Limb (tissue), 2 donors: Measurements from ENCODE around the gene STARD10.

Experiments
- DNase-seq, 2 donors: peaks; one replicate each; pipeline ENCODE4 v3.0.0-alpha.2; 2016; ENCODE audit errors: extremely low spot score in 2 of 2

The STARD10 gene

DNA sequence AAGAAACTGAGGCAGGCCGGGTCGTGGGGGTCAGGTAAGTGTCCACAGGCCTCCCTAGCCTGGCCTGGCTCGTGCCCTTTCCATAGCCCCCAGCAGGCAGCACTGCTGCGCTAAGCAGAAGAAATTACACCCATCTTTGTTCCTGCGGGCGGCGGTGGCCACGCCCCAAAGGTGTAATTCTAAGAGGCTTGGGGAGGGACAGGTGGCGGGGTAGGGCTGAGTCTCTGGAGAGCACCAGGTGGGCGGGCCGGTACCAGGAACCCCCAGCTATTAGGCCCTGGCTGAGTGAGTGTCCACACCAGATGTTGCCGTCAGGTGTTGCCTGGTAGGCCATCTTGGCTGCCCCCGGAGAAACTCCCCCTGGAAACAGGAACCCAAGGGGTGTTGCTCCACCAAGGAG, 29.3 kb downstream of the STARD10 start:
- DNase-seq = no peak

DNA sequence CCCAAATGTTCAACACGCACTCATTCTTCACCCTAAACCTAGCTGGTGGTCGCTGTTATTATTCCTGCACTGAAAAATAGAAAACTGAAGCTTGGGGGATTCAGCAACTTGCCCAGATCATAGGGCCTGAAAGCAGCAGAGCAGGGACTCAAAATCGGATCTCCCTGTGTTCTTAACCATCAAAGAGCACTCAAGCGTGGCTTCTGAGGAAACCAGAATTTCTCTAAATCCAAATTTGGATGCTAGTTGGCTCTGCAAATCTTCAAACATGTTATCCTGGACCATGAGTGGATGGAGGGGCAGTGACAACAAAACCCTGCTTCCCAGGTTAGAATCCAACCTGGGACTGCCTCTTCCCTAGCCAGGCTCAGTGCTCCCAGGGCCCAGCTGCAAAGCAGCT, 30.0 kb downstream of the STARD10 start:
- DNase-seq = no peak

DNA sequence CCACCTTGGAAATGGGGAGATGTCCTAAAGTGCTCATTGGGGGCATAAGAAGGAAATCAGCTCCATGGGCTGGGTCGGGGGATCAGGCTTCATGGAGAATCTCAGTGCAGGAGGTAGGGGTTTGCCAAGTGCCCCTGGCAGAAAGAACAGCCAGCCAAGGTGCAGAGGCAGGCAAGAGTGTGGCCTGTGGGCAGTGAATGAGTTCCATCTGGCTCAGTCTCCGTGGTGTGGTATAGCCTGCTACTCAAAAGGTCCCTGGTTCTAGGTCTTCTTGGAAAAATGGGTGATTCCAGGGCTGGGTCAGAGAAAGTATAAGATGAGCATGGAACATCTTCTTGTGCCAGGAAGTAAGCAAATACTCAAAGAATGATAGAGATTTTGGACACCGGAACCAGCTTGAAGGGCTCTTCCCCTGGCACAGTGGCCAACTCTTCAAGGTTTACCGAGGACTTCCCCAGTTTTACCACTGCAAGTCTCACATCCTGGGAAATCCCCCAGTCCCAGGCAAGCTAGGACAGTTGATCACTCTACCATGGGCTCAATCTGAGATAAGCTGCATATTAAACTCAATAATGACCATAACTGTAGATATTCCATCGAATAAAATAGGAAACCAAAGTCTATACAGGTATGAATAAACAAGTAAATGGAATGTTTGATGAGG, 31.1 kb downstream of the STARD10 start:
- no peak for DNase-seq

DNA sequence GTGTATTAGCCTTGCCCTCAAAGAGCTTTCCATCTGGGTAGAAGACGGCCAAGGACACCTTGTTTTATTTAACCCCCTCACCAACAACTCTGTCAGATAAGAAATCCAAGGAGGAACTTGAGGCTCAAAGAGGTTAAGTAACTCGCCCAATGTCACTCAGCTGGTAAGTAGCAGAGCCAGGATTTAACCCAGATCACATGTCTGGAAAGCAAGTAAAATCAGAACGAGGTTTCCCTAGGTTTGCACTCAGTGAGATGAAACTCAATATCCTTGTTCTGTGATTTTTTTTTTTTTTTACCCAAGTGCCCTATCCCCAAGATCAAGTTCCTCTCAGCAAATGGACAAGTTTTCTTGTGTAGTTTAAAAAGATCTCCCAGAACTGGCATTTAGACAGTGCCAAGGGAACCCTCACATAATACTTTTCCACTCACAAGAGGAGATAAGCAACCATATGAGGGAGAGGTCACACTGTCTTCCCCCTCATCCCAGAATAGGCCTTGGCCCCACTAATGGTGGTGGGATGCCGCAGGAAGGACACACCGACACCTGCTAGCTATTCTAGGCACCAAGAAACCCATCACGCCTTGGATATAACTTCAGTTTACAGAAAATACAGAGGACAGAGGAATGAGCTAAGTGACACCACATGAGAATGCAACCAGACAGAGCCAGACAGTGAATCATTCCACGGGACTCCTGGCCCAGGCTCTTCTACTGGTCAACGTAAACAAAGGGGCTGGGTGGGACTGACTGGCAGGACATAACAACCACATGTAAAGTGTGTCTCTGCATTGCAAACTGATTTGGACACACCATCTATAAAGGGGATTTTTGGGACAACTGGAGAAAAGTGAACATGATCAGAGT, 33.1 kb downstream of the STARD10 start:
- DNase-seq = no peak

DNA sequence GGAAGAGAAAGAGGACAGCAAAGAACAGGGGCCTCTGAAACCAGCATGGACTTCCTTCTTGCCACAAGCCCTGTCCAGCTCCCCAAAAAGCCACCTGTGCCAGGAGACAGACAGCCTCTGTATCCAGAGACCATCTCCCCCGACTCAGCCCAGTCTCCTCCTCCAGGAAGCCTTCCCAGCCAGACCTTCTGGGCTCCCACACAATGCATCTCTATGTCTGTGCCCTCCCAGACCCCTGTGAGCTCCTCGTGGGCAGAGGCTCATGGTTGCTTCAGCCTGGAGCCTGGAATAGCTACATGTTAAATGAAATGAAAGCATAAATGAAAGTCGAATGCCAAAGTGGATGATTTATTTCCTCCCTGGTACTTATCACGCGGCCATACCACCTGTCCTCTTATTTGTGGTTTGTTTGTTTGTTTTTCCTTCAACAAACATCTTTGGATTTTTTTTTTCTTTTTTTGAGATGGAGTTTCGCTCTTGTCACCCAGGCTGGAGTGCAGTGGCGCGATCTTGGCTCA, 34.3 kb downstream of the STARD10 start:
- no peak for DNase-seq

DNA sequence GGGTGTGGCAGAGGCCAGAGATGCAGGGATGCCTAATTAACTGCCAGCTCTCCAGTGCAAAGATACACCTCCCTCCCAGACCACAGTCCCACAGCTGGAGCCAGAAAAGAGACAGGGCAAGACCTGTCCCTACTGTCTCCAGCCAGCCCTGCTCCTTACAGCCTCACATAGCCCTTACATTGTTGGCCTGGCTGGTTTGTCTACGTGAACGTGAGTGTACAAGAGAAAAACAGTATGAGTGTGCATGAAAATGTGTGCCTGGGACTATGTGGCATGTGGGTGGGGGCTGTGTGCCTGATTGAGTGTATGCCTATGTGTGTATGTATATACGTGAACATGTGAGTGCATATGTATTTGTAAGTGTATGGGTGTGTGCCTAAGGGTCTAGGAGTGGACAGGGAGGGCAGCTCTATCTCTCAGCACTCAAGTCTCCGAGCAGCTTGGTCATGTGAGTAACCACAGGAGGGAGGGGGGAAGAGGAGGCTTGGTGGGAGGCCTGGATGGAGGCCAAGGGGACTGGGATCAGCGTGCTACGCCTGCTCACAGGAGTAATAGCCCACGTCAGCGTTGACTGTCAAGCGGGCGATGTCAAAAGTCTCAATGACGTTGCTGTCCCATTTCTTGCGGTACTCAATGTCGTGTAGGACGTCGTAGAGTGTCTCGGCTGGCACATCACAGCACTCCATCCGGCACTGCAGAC, 35.0 kb downstream of the STARD10 start:
- DNase-seq = peak; percentile 18 to 79

DNA sequence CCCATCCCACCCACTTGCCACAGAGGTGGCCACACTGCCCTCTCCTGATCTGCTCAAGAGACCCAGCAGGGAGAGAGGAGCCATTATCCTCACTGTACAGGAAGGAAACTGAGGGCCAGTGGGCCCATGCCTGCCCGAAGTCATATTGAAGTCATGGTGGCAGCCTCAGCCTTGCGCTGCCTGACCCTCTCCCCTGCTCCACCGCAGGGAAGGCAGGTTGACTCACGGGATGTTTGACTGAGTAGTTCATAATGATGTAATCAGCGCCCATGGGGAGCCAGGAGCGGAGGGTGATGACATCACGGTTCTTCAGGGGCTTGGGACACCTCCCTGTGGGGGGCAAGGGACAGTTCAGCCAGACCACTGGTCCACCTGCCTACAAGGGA, 35.5 kb downstream of the STARD10 start:
- DNase-seq = no peak

DNA sequence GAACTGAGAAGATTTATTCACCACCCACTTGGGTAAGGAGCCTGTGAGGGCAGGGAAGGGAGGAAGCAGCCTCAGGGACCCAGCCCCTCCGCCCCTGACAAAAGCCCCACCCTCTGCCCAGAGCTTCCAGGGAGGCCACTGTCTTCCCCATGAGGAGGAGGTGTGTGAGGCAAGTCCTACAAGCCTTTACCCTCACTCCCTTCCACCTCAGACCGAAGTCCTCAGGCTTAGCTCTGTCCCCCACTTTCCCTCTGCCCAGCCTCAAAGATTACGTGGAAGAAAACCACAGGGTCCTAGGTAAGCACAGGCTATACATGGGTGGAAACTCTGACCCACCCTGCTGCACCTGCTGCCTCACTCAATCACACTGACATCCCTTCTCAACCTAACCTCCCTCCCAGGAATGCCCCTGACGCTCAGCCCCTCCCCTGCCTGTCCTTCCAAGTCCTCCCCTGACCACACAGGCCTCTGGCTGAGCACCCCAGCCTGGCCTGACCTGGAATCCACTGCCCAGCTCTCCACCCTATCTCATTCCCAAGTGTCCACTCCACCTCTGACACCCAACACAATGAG, 38.0 kb downstream of the STARD10 start:
- DNase-seq = no peak

DNA sequence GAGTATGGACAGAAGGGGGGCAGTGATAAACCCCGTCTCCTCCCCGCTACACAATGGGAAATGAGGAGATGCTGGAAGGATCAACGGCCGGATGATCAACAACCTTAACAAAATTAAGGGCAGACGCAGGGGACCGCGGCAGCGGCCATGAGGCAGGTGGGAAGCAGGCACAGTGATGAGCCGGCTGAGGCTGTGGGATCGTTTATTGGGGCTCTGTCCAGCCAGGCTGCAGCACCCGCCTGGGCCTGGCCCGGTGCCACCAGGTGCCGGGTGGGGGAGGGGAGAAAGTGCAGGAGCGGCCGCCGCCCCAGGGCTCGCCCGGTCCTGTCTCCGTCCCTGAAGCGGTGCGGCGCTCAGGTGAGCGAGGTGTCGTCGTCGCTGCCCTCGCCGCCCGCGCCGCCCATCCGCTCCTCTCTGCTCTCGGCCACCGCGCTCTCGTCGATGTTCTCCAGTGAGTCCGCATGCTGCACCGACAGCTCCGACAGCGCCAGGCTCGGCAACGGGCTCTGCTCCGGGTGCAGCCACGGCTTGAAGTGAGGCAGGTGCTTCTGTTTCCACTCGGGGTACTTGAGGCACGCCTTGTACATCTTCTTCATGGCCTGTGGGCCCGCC, 39.2 kb downstream of the STARD10 start:
- DNase-seq = no peak

DNA sequence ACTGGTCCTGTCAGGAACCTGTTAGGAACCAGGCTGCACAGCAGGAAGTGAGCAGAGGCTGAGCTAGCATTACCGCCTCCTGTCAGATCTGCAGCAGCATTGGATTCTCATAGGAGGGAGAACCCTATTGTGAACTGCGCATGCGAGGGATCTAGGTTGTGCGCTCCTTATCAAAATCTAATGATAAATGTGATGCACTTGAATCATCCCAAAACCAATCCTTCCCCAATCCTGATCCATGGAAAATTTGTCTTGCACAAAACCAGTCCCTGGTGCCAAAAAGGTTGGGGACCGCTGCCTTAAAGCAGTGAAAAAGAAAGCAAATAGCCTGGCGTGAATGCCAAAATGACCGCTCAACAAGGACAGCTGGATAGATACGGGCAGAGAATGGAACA, 39.7 kb downstream of the STARD10 start:
- DNase-seq = no peak

DNA sequence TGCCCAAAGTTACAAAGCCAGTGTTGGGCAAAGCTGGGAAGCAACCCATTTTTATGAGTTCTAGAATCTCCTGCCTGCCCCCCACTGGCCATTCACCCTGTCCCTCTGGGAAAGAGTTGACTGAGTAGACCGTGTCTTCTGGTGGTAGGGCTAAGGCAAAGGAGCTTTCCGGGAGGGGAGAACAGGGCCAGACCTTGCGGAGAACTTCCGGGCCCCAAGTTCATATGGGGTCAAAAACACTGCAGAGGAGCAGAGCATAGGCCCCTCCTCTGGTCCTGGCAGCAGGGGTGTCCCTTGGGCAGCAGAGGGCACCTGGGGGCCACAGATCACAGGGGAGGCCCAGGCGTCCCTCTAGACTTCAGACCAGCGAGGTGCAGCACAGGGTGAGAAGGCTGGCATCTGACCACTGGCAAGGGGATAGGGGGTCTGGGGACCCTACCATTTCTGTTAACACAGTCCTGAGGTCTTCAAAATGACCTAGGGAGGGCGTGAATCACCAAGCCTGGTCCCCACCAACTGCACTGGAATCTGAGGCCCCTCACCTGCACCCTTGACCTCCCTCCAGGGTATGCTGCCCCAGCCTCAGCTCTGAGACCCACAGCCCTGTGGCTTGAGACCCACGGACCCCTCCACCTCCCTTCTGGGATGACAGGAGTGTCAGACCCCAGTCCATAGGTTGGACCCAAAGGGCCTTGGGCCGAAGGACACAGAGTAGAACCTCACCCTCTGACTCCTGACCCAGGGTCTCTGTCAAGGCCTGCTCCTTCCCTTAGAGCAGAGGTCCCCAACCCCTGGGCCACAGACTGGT, 40.3 kb downstream of the STARD10 start:
- no peak for DNase-seq

DNA sequence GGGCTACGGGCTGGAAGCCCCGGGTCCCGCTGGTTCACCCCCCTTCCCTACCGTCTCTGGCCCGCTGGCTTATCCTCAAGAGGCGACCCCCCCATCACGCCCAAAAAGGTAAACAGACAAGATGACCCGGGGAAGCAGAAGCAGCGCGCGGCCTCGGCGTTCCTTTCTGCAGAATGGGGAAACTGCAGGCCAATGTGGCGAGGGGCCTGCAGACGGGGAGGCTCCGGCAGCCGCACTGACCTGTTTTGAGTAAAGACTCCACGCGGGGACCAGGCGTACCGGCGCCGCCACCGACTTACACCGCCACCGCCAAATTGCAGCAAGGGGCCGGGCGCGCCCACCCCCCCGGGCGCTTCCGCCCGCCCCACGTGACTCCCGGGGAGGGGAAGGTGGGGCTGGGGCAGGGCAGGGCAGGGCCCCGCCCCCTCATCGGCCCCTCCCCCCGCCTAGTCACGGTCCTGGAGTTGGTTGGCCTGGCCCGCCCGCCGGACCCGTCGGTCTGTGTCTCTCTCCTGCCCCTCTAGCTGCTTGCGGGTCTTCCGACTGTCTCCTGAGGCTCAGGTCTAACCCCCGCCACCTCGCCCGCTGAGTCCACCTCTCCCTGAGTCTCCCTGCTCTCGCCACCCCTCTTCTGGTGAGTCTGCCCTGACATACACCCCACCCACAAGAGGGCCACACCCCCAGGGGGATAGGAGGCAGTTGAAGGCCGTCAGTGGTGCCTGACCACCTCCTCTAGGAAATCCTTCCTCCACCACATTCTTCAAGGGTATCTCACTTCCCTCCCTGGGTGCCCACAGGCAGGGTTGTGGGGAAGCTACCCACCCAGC, 41.5 kb downstream of the STARD10 start, which contains the start of gene ARAP1:
Gene ARAP1 (minus strand): TSS at position 321 of the 827 bp plus-strand sequence. CDS start 25,280 bp downstream, outside the sequence.
- peak; percentile 49 to 82 for DNase-seq

DNA sequence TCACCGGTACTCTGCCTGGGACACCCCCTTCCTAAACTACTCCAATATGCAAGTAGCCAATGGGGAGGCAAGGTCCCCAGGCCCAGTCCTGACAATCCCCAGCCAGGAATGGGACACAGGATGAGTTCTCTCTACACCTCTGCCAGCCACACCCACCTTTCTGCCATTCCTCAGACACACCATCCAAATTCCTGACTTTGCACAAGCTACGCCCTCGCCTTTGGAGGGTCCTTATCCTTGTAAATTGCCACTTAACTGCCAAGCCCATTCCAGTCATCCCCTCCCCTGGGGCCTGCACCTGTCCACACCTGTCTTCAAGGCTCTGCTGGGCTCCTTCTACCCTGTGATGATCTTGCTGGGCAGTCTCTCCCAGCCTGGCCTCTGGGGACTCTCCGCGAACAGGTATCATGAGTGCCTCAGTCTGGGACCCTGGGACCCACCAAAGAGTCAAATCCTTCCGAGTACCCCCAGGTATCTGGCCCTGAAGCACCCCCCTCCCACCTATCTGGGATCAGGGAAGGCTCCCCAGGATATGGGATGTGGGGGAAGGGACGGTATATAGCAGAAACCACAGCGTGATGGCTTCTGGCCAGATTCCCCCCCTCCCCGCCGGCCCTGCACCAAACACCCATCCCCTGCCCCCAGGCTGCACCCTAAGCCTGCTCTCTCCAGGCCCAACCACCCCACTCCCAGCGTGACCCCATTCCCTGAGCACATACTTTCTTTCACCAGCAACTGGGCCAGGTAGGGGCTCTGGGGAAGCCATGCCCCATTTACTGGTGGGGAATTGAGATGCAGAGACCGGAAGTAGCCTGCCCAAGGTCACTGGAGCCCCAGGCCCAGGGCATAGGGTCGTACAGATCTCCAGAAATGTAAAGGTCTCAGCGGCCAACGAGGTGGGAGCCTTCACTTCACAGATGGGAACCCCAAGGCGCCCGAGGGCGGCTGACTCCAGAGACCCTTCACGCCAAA, 42.4 kb downstream of the STARD10 start:
- no peak for DNase-seq

DNA sequence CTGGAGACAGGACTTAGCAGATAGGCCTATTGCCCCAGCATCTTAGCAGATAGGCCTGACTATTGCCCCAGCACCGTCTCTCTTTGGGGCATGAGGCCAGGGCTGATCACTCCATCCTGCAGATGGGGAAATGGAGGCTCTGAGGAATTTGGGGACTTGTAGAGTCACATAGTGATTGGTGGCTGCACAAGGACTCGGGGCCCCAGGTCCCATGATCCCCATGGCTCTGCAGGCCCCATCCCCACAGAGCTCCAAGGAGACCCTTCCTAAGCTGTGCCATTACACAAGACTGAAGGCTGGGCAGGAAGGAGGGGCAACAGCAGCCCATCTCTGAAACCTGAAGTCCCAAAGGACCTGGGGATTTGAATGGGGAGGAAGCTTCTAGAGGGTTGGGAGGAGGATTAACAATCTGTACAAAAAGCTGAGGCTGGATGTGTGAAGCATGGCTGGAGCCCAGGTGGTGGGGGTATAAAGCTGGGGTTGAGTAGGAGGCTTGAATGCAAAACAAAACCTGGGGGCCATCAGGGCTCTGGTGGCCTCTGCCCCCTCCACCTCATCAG, 43.2 kb downstream of the STARD10 start:
- DNase-seq = no peak

DNA sequence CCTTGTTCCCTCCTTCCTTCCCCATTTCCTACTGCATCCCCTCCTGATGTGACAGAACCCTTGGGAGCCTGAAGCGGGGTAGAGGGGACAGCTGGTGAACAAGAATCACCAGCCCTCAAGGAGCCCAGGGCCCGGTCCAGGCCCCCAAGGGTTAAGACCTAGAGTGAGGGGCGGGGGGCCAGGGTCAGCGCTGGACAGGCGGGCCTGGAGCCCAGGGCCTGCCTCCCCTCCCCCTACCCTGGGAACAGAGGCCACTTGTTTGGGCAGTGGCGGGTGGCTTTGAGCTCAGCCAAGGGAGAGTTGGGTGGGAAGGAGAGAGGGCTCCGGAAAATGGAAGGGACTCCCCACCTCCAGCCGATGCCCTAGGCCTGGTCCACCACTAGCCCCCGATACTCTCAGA, 43.8 kb downstream of the STARD10 start:
- DNase-seq = no peak

DNA sequence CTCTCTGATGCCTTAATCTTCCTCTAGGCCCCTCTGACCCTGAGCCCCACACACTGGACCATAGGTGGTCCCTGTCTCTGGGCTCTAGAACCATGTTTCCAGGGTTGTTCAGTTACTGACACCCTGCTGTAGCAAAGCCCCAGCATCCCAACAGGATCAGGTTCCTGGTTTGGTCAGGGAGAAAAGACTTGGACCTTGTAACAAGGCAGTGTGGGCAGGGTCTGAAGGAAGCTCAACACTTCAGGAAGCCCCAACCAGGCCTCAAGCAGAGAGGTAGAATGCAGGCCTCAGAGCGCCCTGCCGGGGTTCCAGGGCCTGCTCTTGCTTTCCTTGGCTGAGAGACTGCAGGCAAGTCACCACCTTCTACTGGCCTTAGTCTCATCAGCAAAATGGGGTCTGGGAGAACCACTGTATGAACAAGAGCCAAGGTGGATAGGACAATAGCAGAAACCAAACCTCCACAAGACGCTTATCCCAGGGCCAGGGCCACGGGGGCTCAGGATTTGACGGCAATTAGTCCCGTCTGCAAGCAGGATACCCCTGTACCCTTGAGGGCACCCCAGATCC, 46.5 kb downstream of the STARD10 start:
- DNase-seq = no peak

DNA sequence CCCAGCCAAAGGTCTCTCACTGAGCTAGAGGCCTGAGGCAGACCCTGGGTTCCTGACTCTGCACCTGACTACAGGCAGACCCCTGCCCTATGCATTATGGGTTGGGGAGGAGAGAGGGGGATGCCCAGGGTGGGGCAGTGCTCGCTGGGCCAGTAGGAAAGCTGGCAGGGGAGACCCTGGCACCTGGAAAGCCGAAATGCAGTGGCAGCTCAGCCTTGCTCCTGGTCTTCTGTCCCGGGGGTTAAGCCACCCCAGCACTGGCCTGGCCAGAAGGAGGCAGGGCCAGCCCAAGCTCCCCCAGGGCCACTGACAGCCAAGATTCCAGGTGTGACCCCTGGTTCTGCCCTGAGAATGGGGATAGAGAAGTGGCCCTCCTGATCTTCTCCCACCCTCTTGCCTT, 47.0 kb downstream of the STARD10 start:
- DNase-seq = no peak
